ENCODE measurements around the gene SLC6A6.

Gene SLC6A6

DNA sequence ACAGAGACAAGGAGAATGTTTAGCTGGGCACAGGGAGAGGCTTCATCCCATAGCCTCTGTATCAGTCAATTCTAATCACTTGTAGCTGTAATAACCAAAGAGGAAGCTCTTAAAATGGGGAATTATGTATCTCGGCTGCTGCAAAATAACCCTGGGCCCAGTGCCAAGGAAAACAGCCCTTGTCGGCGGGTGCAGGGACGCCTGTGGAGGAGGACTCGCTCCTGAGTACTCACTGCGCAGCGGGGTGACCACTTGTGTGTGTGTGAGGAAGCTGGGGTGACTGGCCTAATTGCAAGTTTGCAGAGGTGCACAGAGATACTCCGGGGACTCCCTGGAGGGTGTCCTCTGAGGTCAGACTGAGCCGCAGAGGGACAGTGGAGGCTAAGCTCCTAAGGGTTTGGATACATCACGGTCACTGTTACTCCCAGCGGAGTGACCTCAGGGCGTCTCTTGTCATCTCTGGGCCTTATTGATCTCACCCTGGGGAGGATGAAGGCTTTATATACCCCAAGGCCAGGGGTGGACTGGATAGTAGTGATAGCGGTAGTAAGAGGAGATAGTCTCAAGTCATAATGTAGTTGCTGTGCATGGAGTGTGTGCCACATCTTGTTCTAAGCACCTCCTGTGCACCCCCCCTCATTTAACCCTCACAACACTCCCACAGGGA lies 37.2 kb downstream of the SLC6A6 start:
- 72% methylated on average over 12 of the region's 13 CpGs for WGBS
- no peak overlapping the region for H2BK12ac ChIP-seq (ENCODE audit: low read length in 2 of 2)

DNA sequence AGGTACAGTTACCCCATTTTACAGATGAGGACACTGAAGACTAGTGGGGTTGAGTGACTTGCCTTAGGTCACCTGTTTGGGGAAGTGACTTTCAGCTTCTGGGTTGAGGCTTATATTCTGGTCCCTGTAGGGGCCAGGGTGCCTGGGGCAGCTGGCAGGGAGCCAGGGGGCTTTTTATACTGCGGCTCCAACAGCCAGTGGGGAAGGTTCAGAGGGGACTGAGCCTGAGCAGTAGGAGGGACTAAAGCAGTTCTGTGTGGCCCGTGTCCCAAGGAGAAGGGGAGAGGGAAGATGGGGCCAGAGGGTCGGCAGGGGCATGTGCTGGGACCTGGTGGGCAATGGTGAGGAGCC lies 37.7 kb downstream of the SLC6A6 start:
- WGBS: 72% methylated on average over 3 of the region's 3 CpGs
- H2BK5ac ChIP-seq (ENCODE audit: low read depth, low read length, poor library complexity, severe bottlenecking): no peak overlapping the region
- no peak overlapping the region for H2AK5ac ChIP-seq (ENCODE audit: low read length, severe bottlenecking)
- H2BK120ac ChIP-seq (ENCODE audit: low read depth, low read length): no peak overlapping the region
- no peak overlapping the region for H3K23ac ChIP-seq (ENCODE audit: low read length in 2 of 2)
- H3K18ac ChIP-seq (ENCODE audit: low read depth in 1 of 2, low read length in 2 of 2): peak overlapping the region in 1 of 2 experiments; percentile 12
- no peaks in the 10 kb centered on the region for H3K9me3 ChIP-seq (ENCODE audit: control insufficient read depth, low read length)
- no peak overlapping the region for H4K91ac ChIP-seq (ENCODE audit: low read length)
- no peak overlapping the region for H2AFZ ChIP-seq (ENCODE audit: low read depth, low read length)
- H3K27ac ChIP-seq (ENCODE audit: low read length, poor library complexity, severe bottlenecking): no peak overlapping the region
- no peak overlapping the region for H4K8ac ChIP-seq (ENCODE audit: low read length)
- H3K27me3 ChIP-seq (ENCODE audit: control insufficient read depth in 1 of 2, insufficient read depth in 1 of 2, low read length in 2 of 2): no peaks in the 10 kb centered on the region
- peaks cover 53% of the 10 kb centered on the region for H3K4me1 ChIP-seq (ENCODE audit: control insufficient read depth, insufficient read depth, low read depth, low read length)
- no peak overlapping the region for H3K9ac ChIP-seq (ENCODE audit: low read length)
- no peak overlapping the region for H3K14ac ChIP-seq (ENCODE audit: low read length in 2 of 2)
- peaks cover 30% of the 10 kb centered on the region for H3K79me1 ChIP-seq (replicated peaks; ENCODE audit: low read length, poor library complexity, severe bottlenecking)
- no peak for DNase-seq
- H3K4me3 ChIP-seq (ENCODE audit: insufficient read depth in 1 of 2, low read depth in 1 of 2, low read length in 2 of 2): no peak overlapping the region
- no peak overlapping the region for H3K4ac ChIP-seq (ENCODE audit: low read depth in 1 of 2, low read length in 2 of 2)
- H2BK12ac ChIP-seq (ENCODE audit: low read length in 2 of 2): no peak overlapping the region
- H2BK15ac ChIP-seq (ENCODE audit: low read depth, poor library complexity, severe bottlenecking): no peak overlapping the region
- no peak overlapping the region for H3K4me2 ChIP-seq (ENCODE audit: low read length, poor library complexity, severe bottlenecking)
- H3K36me3 ChIP-seq (ENCODE audit: control insufficient read depth in 1 of 2, insufficient read depth in 2 of 2, low read depth in 1 of 2, low read length in 2 of 2): peaks cover 7 to 56% of the 10 kb centered on the region in 2 experiments

More for the DNA sequence above, 37.2 kb downstream of the SLC6A6 start:
- H2AK5ac ChIP-seq (ENCODE audit: low read length, severe bottlenecking): no peak overlapping the region
- no peak overlapping the region for H2AFZ ChIP-seq (ENCODE audit: low read depth, low read length)
- peak overlapping the region; percentile 3 for H3K4me2 ChIP-seq (ENCODE audit: low read length, poor library complexity, severe bottlenecking)
- H4K8ac ChIP-seq (ENCODE audit: low read length): no peak overlapping the region
- H3K79me1 ChIP-seq (replicated peaks; ENCODE audit: low read length, poor library complexity, severe bottlenecking): peaks cover 30% of the 10 kb centered on the region
- H4K91ac ChIP-seq (ENCODE audit: low read length): no peak overlapping the region
- H3K4me3 ChIP-seq (ENCODE audit: insufficient read depth in 1 of 2, low read depth in 1 of 2, low read length in 2 of 2): no peak overlapping the region
- H3K23ac ChIP-seq (ENCODE audit: low read length in 2 of 2): no peak overlapping the region
- no peak overlapping the region for H2BK120ac ChIP-seq (ENCODE audit: low read depth, low read length)
- H3K4me1 ChIP-seq (ENCODE audit: control insufficient read depth, insufficient read depth, low read depth, low read length): peaks cover 58% of the 10 kb centered on the region
- H3K27me3 ChIP-seq (ENCODE audit: control insufficient read depth in 1 of 2, insufficient read depth in 1 of 2, low read length in 2 of 2): no peaks in the 10 kb centered on the region
- H2BK15ac ChIP-seq (ENCODE audit: low read depth, poor library complexity, severe bottlenecking): no peak overlapping the region
- DNase-seq: no peak
- peak overlapping the region in 1 of 2 experiments; percentile 12 for H3K18ac ChIP-seq (ENCODE audit: low read depth in 1 of 2, low read length in 2 of 2)
- no peak overlapping the region for H3K14ac ChIP-seq (ENCODE audit: low read length in 2 of 2)
- H3K9ac ChIP-seq (ENCODE audit: low read length): no peak overlapping the region
- H3K4ac ChIP-seq (ENCODE audit: low read depth in 1 of 2, low read length in 2 of 2): no peak overlapping the region
- H2BK5ac ChIP-seq (ENCODE audit: low read depth, low read length, poor library complexity, severe bottlenecking): no peak overlapping the region
- peak overlapping the region; percentile 23 for H3K27ac ChIP-seq (ENCODE audit: low read length, poor library complexity, severe bottlenecking)
- peaks cover 7 to 57% of the 10 kb centered on the region in 2 experiments for H3K36me3 ChIP-seq (ENCODE audit: control insufficient read depth in 1 of 2, insufficient read depth in 2 of 2, low read depth in 1 of 2, low read length in 2 of 2)
- H3K9me3 ChIP-seq (ENCODE audit: control insufficient read depth, low read length): no peaks in the 10 kb centered on the region

DNA sequence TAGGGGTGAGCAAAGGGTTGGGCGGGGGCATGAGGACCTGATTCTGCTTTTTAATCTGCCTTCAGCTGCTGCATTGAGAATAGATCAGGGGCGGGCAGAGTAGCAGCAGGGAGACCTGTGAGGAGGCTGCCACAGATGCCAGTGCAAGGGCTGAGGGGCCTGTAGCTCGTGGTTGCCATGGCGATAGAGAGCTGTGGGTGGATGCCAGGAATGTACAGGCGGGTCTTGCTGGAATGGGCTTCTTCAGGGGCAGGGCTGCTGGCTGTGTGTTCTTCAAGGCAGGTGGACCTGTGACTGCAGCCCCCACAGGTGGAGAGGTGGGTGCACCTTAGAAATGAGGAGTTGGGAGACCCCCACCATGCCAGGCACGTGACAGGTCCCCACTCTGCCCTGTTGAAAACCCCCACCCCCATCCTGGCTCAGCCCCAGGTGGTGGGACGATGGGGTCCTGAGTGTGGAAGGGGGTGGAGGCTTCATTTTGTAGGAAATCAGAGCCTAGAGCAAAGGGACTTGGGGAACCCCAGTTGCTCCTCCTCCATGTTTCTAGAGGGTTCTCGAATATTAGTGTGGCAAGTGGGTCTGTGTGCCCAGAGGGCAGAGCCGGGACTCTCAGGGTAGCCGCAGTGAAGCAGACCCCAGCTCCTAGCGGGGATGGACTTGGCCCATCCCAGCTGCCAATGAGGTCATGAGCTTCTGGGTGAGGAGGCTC lies 38.3 kb downstream of the SLC6A6 start:
- Histone ChIP-seq H3K4ac (ENCODE audit: low read depth in 1 of 2, low read length in 2 of 2) (no peak overlapping the region), H3K4me3 (ENCODE audit: insufficient read depth in 1 of 2, low read depth in 1 of 2, low read length in 2 of 2) (no peak overlapping the region), H3K4me1 (ENCODE audit: control insufficient read depth, insufficient read depth, low read depth, low read length) (peaks cover 49% of the 10 kb centered on the region), H4K8ac (ENCODE audit: low read length) (no peak overlapping the region), H2BK12ac (ENCODE audit: low read length in 2 of 2) (peak overlapping the region in 1 of 2 experiments; percentile 29), H3K36me3 (ENCODE audit: control insufficient read depth in 1 of 2, insufficient read depth in 2 of 2, low read depth in 1 of 2, low read length in 2 of 2) (peaks cover 11 to 55% of the 10 kb centered on the region in 2 experiments), H2BK15ac (ENCODE audit: low read depth, poor library complexity, severe bottlenecking) (no peak overlapping the region), H3K9ac (ENCODE audit: low read length) (no peak overlapping the region), H2BK5ac (ENCODE audit: low read depth, low read length, poor library complexity, severe bottlenecking) (no peak overlapping the region), H3K18ac (ENCODE audit: low read depth in 1 of 2, low read length in 2 of 2) (peak overlapping the region in 1 of 2 experiments; percentile 18), H2AK5ac (ENCODE audit: low read length, severe bottlenecking) (no peak overlapping the region), H4K91ac (ENCODE audit: low read length) (peak overlapping the region; percentile 52), H3K14ac (ENCODE audit: low read length in 2 of 2) (no peak overlapping the region), H3K79me1 (replicated peaks; ENCODE audit: low read length, poor library complexity, severe bottlenecking) (peaks cover 33% of the 10 kb centered on the region), H2AFZ (ENCODE audit: low read depth, low read length) (no peak overlapping the region), H2BK120ac (ENCODE audit: low read depth, low read length) (no peak overlapping the region), H3K27me3 (ENCODE audit: control insufficient read depth in 1 of 2, insufficient read depth in 1 of 2, low read length in 2 of 2) (no peaks in the 10 kb centered on the region), H3K4me2 (ENCODE audit: low read length, poor library complexity, severe bottlenecking) (no peak overlapping the region), H3K9me3 (ENCODE audit: control insufficient read depth, low read length) (no peaks in the 10 kb centered on the region), H3K23ac (ENCODE audit: low read length in 2 of 2) (no peak overlapping the region), H3K27ac (ENCODE audit: low read length, poor library complexity, severe bottlenecking) (no peak overlapping the region)
- no peak for DNase-seq
- 80% methylated on average over 10 of the region's 11 CpGs for WGBS

- Histone ChIP-seq H2BK15ac (ENCODE audit: low read depth, poor library complexity, severe bottlenecking) (peak overlapping the region; percentile 68), H3K18ac (ENCODE audit: low read depth in 1 of 2, low read length in 2 of 2) (peak overlapping the region; percentile 47 to 64), H3K4me1 (ENCODE audit: control insufficient read depth, insufficient read depth, low read depth, low read length) (peaks cover 44% of the 10 kb centered on the region), H2AK5ac (ENCODE audit: low read length, severe bottlenecking) (no peak overlapping the region), H2BK12ac (ENCODE audit: low read length in 2 of 2) (peak overlapping the region in 1 of 2 experiments; percentile 19), H3K79me1 (replicated peaks; ENCODE audit: low read length, poor library complexity, severe bottlenecking) (peaks cover 37% of the 10 kb centered on the region), H3K27me3 (ENCODE audit: control insufficient read depth in 1 of 2, insufficient read depth in 1 of 2, low read length in 2 of 2) (no peaks in the 10 kb centered on the region), H4K8ac (ENCODE audit: low read length) (no peak overlapping the region), H3K23ac (ENCODE audit: low read length in 2 of 2) (no peak overlapping the region), H2AFZ (ENCODE audit: low read depth, low read length) (no peak overlapping the region), H3K14ac (ENCODE audit: low read length in 2 of 2) (peak overlapping the region in 1 of 2 experiments; percentile 76), H3K36me3 (ENCODE audit: control insufficient read depth in 1 of 2, insufficient read depth in 2 of 2, low read depth in 1 of 2, low read length in 2 of 2) (peaks cover 18 to 57% of the 10 kb centered on the region in 2 experiments), H3K9me3 (ENCODE audit: control insufficient read depth, low read length) (no peaks in the 10 kb centered on the region), H3K4me2 (ENCODE audit: low read length, poor library complexity, severe bottlenecking) (no peak overlapping the region), H3K4ac (ENCODE audit: low read depth in 1 of 2, low read length in 2 of 2) (peak overlapping the region; percentile 24 to 44), H3K27ac (ENCODE audit: low read length, poor library complexity, severe bottlenecking) (no peak overlapping the region), H2BK120ac (ENCODE audit: low read depth, low read length) (no peak overlapping the region), H3K4me3 (ENCODE audit: insufficient read depth in 1 of 2, low read depth in 1 of 2, low read length in 2 of 2) (no peak overlapping the region), H2BK5ac (ENCODE audit: low read depth, low read length, poor library complexity, severe bottlenecking) (no peak overlapping the region), H3K9ac (ENCODE audit: low read length) (no peak overlapping the region), H4K91ac (ENCODE audit: low read length) (peak overlapping the region; percentile 76)
- WGBS: 92% methylated on average over 17 of the region's 18 CpGs
- no peak for DNase-seq
Measured at GRCh38 chr3:14441240-14441919, 39.0 kb downstream of the SLC6A6 start.
